GM19452 (cell line): Measurements from ENCODE around the gene ARHGAP24.
"Not testable (repeated sequence)": the region's sequence is repeated elsewhere in the genome, so short reads cannot be mapped to it uniquely, and the experiment has no call there.

Experiments
- ATAC-seq: cut with Tn5 transposase; IDR thresholded peaks from one replicate; pipeline ENCODE4 v1.9.1; 2021; ENCODE audit not compliant: unreplicated experiment

Gene ARHGAP24

GRCh38 chr4:85803856-85804255 is 328.9 kb downstream of the ARHGAP24 start:
- ATAC-seq: no peak

- no peak for ATAC-seq
Observed at GRCh38 chr4:85805891-85806290, 330.9 kb downstream of the ARHGAP24 start.

- ATAC-seq: no peak
Observed at GRCh38 chr4:85806334-85806733, 331.4 kb downstream of the ARHGAP24 start.

GRCh38 chr4:85807247-85807950 is 332.4 kb downstream of the ARHGAP24 start:
- no peak for ATAC-seq

GRCh38 chr4:85808104-85808503 is 333.2 kb downstream of the ARHGAP24 start:
- no peak for ATAC-seq

- ATAC-seq: no peak
Observed at GRCh38 chr4:85808864-85809263, 333.9 kb downstream of the ARHGAP24 start.

GRCh38 chr4:85812776-85813175 is 337.8 kb downstream of the ARHGAP24 start:
- no peak for ATAC-seq

- ATAC-seq: no peak
Observed at GRCh38 chr4:85815796-85816459, 341.0 kb downstream of the ARHGAP24 start.

- ATAC-seq: no peak
Observed at GRCh38 chr4:85818700-85819099, 343.8 kb downstream of the ARHGAP24 start.

GRCh38 chr4:85820101-85820500 is 345.2 kb downstream of the ARHGAP24 start:
- ATAC-seq: not testable (repeated sequence)

- ATAC-seq: no peak
Observed at GRCh38 chr4:85821688-85822455, 346.9 kb downstream of the ARHGAP24 start.

GRCh38 chr4:85823295-85823694 is 348.3 kb downstream of the ARHGAP24 start:
- ATAC-seq: no peak

- no peak for ATAC-seq
Observed at GRCh38 chr4:85824166-85824945, 349.4 kb downstream of the ARHGAP24 start.

- no peak for ATAC-seq
Observed at GRCh38 chr4:85826060-85826678, 351.2 kb downstream of the ARHGAP24 start.

GRCh38 chr4:85828027-85828890 is 353.3 kb downstream of the ARHGAP24 start:
- no peak for ATAC-seq

GRCh38 chr4:85829276-85830051 is 354.5 kb downstream of the ARHGAP24 start:
- no peak for ATAC-seq

GRCh38 chr4:85831647-85832046 is 356.7 kb downstream of the ARHGAP24 start:
- ATAC-seq: no peak

GRCh38 chr4:85833302-85833701 is 358.4 kb downstream of the ARHGAP24 start:
- no peak for ATAC-seq

- no peak for ATAC-seq
Observed at GRCh38 chr4:85834934-85835333, 360.0 kb downstream of the ARHGAP24 start.
